K562 (cell line): Measurements from ENCODE around the gene YIPF1. TPM values are rescaled to one million over a fixed set of nuclear protein-coding genes. Genes with fewer than 3 reads are reported as not detected.

ENCODE experiments used
- KLF13 ChIP-seq: fragments of 450-650 bp; IDR thresholded peaks from 2 replicates; pipeline ENCODE4 v1.6.1; 2016; ENCODE audit warnings: missing genetic modification characterization, low read depth, mild to moderate bottlenecking, missing compliant biosample characterization, moderate library complexity, borderline replicate concordance
- MEIS2 ChIP-seq: fragments of 450-650 bp; IDR thresholded peaks from 2 replicates; pipeline ENCODE4 v1.6.1; 2014; ENCODE audit warnings: mild to moderate bottlenecking; ENCODE audit not compliant: partially characterized antibody
- RNF2 ChIP-seq: sonication (generic); IDR thresholded peaks from 2 replicates; pipeline ENCODE4 v1.6.1; 2016
- SRF ChIP-seq, 2 experiments: fragments of 250-450, 450-650 bp in 1 of 2; sonication (Bioruptor Pico) in 1 of 2; sonication (generic) in 1 of 2; formaldehyde crosslinking; IDR thresholded peaks; 2 replicates each; pipeline versions ENCODE4 v1.5.0 to v1.5.1; 2020 to 2022; ENCODE audit warnings: mild to moderate bottlenecking in 1 of 2, missing genetic modification reagents in 1 of 2
- TOE1 ChIP-seq, 2 experiments: fragments of 450-650 bp in 1 of 2; sonication (generic) in 1 of 2; formaldehyde crosslinking in 1 of 2; IDR thresholded peaks; 2 replicates each; pipeline versions ENCODE4 v1.7.1 to v1.8.0; 2016 to 2022; ENCODE audit warnings: borderline replicate concordance in 2 of 2, mild to moderate bottlenecking in 2 of 2, antibody characterized with exemption in 1 of 2, inconsistent platforms in 1 of 2, low read depth in 1 of 2, missing genetic modification reagents in 1 of 2, moderate library complexity in 1 of 2
- ZNF282 ChIP-seq: sonication (generic); formaldehyde crosslinking; IDR thresholded peaks from 2 replicates; pipeline ENCODE4 v1.8.1; 2023; ENCODE audit warnings: missing genetic modification reagents
- ZNF384 ChIP-seq: IDR thresholded peaks from 2 replicates; pipeline ENCODE4 v1.6.1; 2012; ENCODE audit warnings: low read depth, low read length, improper control_type of control experiment
- ZNF589 ChIP-seq: fragments of 200-800 bp; sonication (Bioruptor generic); IDR thresholded peaks from 2 replicates; pipeline ENCODE4 v1.6.1; 2016; ENCODE audit warnings: low read depth, missing genetic modification characterization, missing compliant biosample characterization
- ZZZ3 ChIP-seq: fragments of 450-650 bp; IDR thresholded peaks from 2 replicates; pipeline ENCODE4 v1.6.1; 2016; ENCODE audit warnings: antibody characterized with exemption, mild to moderate bottlenecking, moderate library complexity
- polyA plus RNA-seq, 8 experiments: library from polyadenylated mRNA; depleted of rRNA in 4 of 8; stranded (reverse) in 5 of 8; unstranded in 3 of 8; fragments of >200 nt; fragmentation: Nextera tagmentation in 2 of 8; fragmentation: Illumina TruSeq in 1 of 8; extraction: Ambion mirVana in 2 of 8; extraction: Trizol in 1 of 8; gene quantifications; 2 replicates each; pipeline versions ENCODE4 v1.2.1 to v1.2.3, GENCODE V29; 2011 to 2014; ENCODE audit warnings: inconsistent platforms in 1 of 8, missing spikeins in 1 of 8
- total RNA-seq, 7 experiments: library from RNA; depleted of rRNA in 6 of 7; stranded (reverse); fragments of >200 nt in 6 of 7; fragmentation: Illumina TruSeq in 2 of 7; extraction: Trizol in 2 of 7; gene quantifications; 2 replicates each; pipeline versions ENCODE4 v1.2.1 to v1.2.3, GENCODE V29; 2011 to 2021; ENCODE audit warnings: low replicate concordance in 1 of 7
- TF ChIP-seq, protein P1 (sequence below), 2 experiments: fragments of 150-350 bp in 1 of 2; IDR thresholded peaks; 2 replicates each; pipeline ENCODE4 v1.6.1; 2012 to 2016; ENCODE audit warnings: low read depth in 2 of 2, low read length in 2 of 2, mild to moderate bottlenecking in 1 of 2, moderate library complexity in 1 of 2
- TF ChIP-seq, protein P2 (sequence below): sonication (generic); formaldehyde crosslinking; IDR thresholded peaks from 2 replicates; pipeline ENCODE4 v1.8.0; 2023; ENCODE audit warnings: missing genetic modification reagents, mild to moderate bottlenecking, borderline replicate concordance
- TF ChIP-seq, protein P3 (sequence below): fragments of 200-800 bp; sonication (Bioruptor generic); IDR thresholded peaks from 2 replicates; pipeline ENCODE4 v1.6.1; 2017; ENCODE audit warnings: missing genetic modification characterization, missing compliant biosample characterization
- TF ChIP-seq, protein P4 (sequence below): fragments of 450-650 bp; formaldehyde crosslinking; IDR thresholded peaks from 2 replicates; pipeline ENCODE4 v1.4.0; 2020; ENCODE audit warnings: mild to moderate bottlenecking, moderate library complexity

Gene YIPF1
- total and polyA plus RNA-seq, 9 of the 15 experiments (the other 6 are each of a cell fraction or from before 2014, with no cell fraction given) = 11.5 to 37.5 (median 19.2) TPM

DNA sequence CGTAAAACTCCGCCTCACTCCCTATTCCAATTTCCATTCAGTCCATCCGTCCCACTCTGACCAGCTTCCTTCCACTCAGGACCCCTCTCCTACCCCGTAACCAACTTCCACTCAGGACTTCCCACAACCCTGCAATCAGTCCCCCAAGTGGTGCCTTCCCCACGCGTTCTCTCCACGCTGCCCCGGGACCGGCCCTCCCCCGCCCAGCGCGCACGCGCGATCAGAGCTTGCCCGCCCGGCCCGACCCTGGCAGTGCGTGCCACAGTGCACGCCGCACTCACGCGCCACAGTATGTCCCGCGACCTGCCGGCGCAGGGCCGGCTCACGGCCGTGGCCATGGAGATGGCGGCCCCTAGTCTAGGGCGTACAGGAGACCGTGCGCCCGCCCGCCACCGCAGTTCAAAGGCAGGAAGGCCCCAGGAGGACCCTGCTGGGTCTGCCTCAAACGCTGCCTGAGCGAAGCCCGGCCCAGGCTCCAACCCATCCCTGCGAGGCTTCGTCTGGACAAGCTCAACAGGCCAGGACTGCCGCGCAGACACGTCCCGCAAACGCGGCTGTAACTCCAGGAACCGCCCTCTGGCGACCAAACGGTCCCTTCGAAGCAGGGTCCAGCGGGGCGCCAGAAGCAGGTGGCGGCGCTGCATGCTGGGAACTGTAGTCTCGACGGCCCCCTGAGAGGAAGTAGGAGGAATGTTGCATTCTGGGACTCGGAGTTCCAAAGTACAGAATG is 51.5 kb downstream of the YIPF1 start, which contains the start of gene NDC1 (continued):
- TF ChIP-seq, protein P1, sequence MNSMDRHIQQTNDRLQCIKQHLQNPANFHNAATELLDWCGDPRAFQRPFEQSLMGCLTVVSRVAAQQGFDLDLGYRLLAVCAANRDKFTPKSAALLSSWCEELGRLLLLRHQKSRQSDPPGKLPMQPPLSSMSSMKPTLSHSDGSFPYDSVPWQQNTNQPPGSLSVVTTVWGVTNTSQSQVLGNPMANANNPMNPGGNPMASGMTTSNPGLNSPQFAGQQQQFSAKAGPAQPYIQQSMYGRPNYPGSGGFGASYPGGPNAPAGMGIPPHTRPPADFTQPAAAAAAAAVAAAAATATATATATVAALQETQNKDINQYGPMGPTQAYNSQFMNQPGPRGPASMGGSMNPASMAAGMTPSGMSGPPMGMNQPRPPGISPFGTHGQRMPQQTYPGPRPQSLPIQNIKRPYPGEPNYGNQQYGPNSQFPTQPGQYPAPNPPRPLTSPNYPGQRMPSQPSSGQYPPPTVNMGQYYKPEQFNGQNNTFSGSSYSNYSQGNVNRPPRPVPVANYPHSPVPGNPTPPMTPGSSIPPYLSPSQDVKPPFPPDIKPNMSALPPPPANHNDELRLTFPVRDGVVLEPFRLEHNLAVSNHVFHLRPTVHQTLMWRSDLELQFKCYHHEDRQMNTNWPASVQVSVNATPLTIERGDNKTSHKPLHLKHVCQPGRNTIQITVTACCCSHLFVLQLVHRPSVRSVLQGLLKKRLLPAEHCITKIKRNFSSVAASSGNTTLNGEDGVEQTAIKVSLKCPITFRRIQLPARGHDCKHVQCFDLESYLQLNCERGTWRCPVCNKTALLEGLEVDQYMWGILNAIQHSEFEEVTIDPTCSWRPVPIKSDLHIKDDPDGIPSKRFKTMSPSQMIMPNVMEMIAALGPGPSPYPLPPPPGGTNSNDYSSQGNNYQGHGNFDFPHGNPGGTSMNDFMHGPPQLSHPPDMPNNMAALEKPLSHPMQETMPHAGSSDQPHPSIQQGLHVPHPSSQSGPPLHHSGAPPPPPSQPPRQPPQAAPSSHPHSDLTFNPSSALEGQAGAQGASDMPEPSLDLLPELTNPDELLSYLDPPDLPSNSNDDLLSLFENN (IDR thresholded peaks at IDR 0.05; ENCODE audit: low read depth in 2 of 2, low read length in 2 of 2) = 0 out of 4 replicates have a peak, but pooled peaks have one; percentile 34 to 69
- peak; percentile 64; the same call in 1 of the 2 replicates for TF ChIP-seq ZZZ3
- TF ChIP-seq KLF13 (tag) = peak; percentile 87; the same call in 1 of the 2 replicates
- TF ChIP-seq TOE1 (IDR thresholded peaks at IDR 0.05; ENCODE audit: borderline replicate concordance) = peak; percentile 95
- no peak for TF ChIP-seq TOE1 (CRISPR knock-in tag; IDR thresholded peaks at IDR 0.05; ENCODE audit: borderline replicate concordance, low read depth)
- TF ChIP-seq, protein P2, sequence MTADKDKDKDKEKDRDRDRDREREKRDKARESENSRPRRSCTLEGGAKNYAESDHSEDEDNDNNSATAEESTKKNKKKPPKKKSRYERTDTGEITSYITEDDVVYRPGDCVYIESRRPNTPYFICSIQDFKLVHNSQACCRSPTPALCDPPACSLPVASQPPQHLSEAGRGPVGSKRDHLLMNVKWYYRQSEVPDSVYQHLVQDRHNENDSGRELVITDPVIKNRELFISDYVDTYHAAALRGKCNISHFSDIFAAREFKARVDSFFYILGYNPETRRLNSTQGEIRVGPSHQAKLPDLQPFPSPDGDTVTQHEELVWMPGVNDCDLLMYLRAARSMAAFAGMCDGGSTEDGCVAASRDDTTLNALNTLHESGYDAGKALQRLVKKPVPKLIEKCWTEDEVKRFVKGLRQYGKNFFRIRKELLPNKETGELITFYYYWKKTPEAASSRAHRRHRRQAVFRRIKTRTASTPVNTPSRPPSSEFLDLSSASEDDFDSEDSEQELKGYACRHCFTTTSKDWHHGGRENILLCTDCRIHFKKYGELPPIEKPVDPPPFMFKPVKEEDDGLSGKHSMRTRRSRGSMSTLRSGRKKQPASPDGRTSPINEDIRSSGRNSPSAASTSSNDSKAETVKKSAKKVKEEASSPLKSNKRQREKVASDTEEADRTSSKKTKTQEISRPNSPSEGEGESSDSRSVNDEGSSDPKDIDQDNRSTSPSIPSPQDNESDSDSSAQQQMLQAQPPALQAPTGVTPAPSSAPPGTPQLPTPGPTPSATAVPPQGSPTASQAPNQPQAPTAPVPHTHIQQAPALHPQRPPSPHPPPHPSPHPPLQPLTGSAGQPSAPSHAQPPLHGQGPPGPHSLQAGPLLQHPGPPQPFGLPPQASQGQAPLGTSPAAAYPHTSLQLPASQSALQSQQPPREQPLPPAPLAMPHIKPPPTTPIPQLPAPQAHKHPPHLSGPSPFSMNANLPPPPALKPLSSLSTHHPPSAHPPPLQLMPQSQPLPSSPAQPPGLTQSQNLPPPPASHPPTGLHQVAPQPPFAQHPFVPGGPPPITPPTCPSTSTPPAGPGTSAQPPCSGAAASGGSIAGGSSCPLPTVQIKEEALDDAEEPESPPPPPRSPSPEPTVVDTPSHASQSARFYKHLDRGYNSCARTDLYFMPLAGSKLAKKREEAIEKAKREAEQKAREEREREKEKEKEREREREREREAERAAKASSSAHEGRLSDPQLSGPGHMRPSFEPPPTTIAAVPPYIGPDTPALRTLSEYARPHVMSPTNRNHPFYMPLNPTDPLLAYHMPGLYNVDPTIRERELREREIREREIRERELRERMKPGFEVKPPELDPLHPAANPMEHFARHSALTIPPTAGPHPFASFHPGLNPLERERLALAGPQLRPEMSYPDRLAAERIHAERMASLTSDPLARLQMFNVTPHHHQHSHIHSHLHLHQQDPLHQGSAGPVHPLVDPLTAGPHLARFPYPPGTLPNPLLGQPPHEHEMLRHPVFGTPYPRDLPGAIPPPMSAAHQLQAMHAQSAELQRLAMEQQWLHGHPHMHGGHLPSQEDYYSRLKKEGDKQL (CRISPR knock-in tag) = no peak
- no peak for TF ChIP-seq MEIS2
- TF ChIP-seq ZNF384 = peak; percentile 15; the same call in 1 of the 2 replicates
- TF ChIP-seq, protein P3, sequence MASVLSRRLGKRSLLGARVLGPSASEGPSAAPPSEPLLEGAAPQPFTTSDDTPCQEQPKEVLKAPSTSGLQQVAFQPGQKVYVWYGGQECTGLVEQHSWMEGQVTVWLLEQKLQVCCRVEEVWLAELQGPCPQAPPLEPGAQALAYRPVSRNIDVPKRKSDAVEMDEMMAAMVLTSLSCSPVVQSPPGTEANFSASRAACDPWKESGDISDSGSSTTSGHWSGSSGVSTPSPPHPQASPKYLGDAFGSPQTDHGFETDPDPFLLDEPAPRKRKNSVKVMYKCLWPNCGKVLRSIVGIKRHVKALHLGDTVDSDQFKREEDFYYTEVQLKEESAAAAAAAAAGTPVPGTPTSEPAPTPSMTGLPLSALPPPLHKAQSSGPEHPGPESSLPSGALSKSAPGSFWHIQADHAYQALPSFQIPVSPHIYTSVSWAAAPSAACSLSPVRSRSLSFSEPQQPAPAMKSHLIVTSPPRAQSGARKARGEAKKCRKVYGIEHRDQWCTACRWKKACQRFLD = peak; percentile 98
- peak in 1 of 2 experiments; percentile 80; a peak in 2 of 4 replicates for TF ChIP-seq SRF (CRISPR knock-in tag; IDR thresholded peaks at IDR 0.05)
- no peak for TF ChIP-seq ZNF282 (CRISPR knock-in tag)
- peak; percentile 93 for TF ChIP-seq RNF2
- peak; percentile 97; the same call in 1 of the 2 replicates for TF ChIP-seq ZNF589 (CRISPR knock-in tag)
- TF ChIP-seq, protein P4, sequence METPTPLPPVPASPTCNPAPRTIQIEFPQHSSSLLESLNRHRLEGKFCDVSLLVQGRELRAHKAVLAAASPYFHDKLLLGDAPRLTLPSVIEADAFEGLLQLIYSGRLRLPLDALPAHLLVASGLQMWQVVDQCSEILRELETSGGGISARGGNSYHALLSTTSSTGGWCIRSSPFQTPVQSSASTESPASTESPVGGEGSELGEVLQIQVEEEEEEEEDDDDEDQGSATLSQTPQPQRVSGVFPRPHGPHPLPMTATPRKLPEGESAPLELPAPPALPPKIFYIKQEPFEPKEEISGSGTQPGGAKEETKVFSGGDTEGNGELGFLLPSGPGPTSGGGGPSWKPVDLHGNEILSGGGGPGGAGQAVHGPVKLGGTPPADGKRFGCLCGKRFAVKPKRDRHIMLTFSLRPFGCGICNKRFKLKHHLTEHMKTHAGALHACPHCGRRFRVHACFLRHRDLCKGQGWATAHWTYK (CRISPR knock-in tag) = peak; percentile 96
